ENCODE results near the gene UBE3C. TPM values are rescaled to one million over a fixed set of nuclear protein-coding genes. Genes with fewer than 3 reads are reported as not detected.

UBE3C gene
- total and polyA plus RNA-seq, 4 donors, result 12.7 to 91.8 (median 46.1) TPM

DNA sequence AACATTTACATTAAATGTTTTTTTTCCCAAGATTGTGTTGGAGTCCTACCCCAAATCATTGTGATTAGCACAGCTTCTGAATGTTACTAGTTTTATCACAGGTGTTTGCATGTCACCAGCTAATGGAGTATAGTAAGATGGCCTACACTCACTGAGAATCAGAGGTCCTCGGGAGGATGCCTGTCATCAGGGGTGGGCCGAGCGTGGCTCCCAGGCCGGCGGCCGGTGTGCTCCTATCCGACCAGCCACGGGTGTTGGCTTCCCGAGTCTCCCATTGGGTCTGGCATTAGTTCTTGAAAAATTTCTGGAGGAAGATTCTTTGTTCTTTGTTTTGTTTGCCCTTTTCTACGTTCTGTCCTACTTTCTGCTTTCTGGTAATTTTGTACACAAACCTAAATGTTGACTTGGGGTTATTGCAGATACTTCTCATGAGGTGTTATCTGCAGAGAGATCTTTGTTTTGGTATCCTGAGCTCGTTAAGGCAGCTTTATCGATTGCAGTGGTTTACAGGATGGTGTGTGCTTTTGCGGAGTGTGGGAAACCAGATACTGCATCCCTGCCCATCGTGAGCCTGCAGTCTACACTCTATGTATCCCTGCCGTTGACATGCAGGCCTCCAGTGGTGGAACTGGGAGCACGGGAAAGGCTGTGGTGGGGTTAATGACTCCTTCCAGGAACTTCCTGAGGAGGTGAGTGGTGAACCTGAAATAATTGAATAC, 130.8 kb downstream of the UBE3C start:
- TF ChIP-seq, protein P1, sequence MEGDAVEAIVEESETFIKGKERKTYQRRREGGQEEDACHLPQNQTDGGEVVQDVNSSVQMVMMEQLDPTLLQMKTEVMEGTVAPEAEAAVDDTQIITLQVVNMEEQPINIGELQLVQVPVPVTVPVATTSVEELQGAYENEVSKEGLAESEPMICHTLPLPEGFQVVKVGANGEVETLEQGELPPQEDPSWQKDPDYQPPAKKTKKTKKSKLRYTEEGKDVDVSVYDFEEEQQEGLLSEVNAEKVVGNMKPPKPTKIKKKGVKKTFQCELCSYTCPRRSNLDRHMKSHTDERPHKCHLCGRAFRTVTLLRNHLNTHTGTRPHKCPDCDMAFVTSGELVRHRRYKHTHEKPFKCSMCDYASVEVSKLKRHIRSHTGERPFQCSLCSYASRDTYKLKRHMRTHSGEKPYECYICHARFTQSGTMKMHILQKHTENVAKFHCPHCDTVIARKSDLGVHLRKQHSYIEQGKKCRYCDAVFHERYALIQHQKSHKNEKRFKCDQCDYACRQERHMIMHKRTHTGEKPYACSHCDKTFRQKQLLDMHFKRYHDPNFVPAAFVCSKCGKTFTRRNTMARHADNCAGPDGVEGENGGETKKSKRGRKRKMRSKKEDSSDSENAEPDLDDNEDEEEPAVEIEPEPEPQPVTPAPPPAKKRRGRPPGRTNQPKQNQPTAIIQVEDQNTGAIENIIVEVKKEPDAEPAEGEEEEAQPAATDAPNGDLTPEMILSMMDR (IDR thresholded peaks at IDR 0.05; ENCODE audit: control extremely low read depth, extremely low read depth), result no peak

DNA sequence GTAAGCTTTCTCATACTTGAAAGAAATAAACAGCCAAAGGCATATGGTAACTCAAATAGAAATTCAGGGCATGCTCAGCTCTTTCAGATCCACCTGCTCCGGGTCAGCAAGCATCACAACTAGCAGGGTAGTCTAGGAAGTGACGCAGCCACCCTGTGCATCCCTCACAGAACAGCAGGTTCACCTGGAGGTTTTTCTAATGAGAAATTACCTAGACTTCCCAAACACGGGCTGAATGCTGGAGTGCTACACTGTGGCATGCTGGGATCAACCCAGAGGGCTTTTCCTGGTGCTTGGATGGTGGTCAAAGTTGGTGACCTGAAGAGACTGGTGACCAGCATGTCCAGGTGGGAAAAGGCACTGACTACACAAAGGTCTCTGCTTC, 131.3 kb downstream of the UBE3C start:
- DNase-seq (no peak), ATAC-seq (ENCODE audit: insufficient read depth, low FRiP score) (no peak)
- Histone ChIP-seq H3K27me3 (ENCODE audit: control insufficient read depth in 3 of 3, insufficient read depth in 3 of 3, low read length in 2 of 3) (no peaks in the 10 kb centered on the region), H3K4me3 (no peak overlapping the region), H3K27ac (ENCODE audit: low read depth in 1 of 2, low read length in 1 of 2) (no peak overlapping the region), H3K4me1 (ENCODE audit: control insufficient read depth in 5 of 5, insufficient read depth in 5 of 5, low read length in 5 of 5) (no peaks in the 10 kb centered on the region), H3K9ac (ENCODE audit: insufficient read depth in 1 of 2, low read length in 2 of 2) (no peak overlapping the region), H3K36me3 (ENCODE audit: control insufficient read depth in 4 of 4, insufficient read depth in 4 of 4, low read length in 4 of 4) (peaks cover 6 to 30% (median 23%) of the 10 kb centered on the region in 4 donors), H3K9me3 (ENCODE audit: control insufficient read depth in 4 of 4, insufficient read depth in 3 of 4, low read length in 3 of 4) (no peaks in the 10 kb centered on the region)
- TF ChIP-seq, protein P1 (IDR thresholded peaks at IDR 0.05; ENCODE audit: control extremely low read depth, extremely low read depth), result no peak
- 88 to 95% methylated on average over 3 of the region's 3 CpGs for WGBS, 2 donors

More for the DNA sequence above, 130.8 kb downstream of the UBE3C start:
- Histone ChIP-seq H3K9me3 (ENCODE audit: control insufficient read depth in 4 of 4, insufficient read depth in 3 of 4, low read length in 3 of 4) (no peaks in the 10 kb centered on the region), H3K4me1 (ENCODE audit: control insufficient read depth in 5 of 5, insufficient read depth in 5 of 5, low read length in 5 of 5) (no peaks in the 10 kb centered on the region), H3K9ac (ENCODE audit: insufficient read depth in 1 of 2, low read length in 2 of 2) (no peak overlapping the region), H3K36me3 (ENCODE audit: control insufficient read depth in 4 of 4, insufficient read depth in 4 of 4, low read length in 4 of 4) (peaks cover 6 to 31% (median 23%) of the 10 kb centered on the region in 4 donors), H3K27ac (ENCODE audit: low read depth in 1 of 2, low read length in 1 of 2) (no peak overlapping the region), H3K27me3 (ENCODE audit: control insufficient read depth in 3 of 3, insufficient read depth in 3 of 3, low read length in 2 of 3) (no peaks in the 10 kb centered on the region), H3K4me3 (no peak overlapping the region)
- 87 to 90% methylated on average over 16 of the region's 16 CpGs for WGBS, 2 donors
- ATAC-seq (ENCODE audit: insufficient read depth, low FRiP score), result no peak
- no peak for DNase-seq

DNA sequence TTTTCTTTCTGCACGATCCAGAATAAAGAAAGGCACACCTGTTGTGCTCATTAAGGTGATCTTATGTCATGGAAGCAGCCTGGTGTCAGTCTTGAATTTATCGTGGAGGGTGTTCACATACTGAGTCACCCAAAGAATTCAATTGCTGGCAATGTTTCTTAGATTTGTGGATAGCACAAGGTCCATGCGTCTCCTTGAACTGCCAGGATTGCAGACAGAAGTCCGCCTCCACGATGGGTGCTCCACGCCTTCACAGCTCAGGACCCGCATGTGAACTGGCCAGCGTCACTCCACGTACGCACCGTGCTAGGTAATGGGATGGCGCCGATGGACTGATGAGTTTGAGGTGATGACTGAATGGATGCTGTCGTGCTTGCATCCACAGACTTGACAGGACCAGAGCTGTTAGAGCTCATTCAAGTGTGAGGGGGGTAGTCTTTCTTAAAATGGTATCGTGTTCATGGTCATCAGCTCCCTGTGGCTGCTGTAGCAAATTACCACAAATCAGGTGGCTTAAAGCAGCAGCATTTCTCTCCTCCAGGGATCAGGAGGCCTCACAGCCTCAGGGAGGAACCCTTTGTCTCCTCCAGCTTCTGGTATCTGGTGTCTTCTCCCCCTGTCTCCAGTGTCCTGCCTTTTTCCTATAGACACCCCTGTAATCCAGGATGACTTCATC, 132.7 kb downstream of the UBE3C start:
- TF ChIP-seq, protein P1 (IDR thresholded peaks at IDR 0.05; ENCODE audit: control extremely low read depth, extremely low read depth), result no peak
- no peak for DNase-seq
- Histone ChIP-seq H3K9me3 (ENCODE audit: control insufficient read depth in 4 of 4, insufficient read depth in 3 of 4, low read length in 3 of 4) (no peaks in the 10 kb centered on the region), H3K36me3 (ENCODE audit: control insufficient read depth in 4 of 4, insufficient read depth in 4 of 4, low read length in 4 of 4) (peaks cover 6 to 24% (median 17%) of the 10 kb centered on the region in 4 donors), H3K4me3 (no peak overlapping the region), H3K9ac (ENCODE audit: insufficient read depth in 1 of 2, low read length in 2 of 2) (peak overlapping the region in 1 of 2 donors; percentile 25), H3K27ac (ENCODE audit: low read depth in 1 of 2, low read length in 1 of 2) (peak overlapping the region in 1 of 2 donors; percentile 38), H3K27me3 (ENCODE audit: control insufficient read depth in 3 of 3, insufficient read depth in 3 of 3, low read length in 2 of 3) (no peaks in the 10 kb centered on the region), H3K4me1 (ENCODE audit: control insufficient read depth in 5 of 5, insufficient read depth in 5 of 5, low read length in 5 of 5) (no peaks in the 10 kb centered on the region)
- WGBS, 2 donors, result 94 to 95% methylated on average over 15 of the region's 15 CpGs
- no peak for ATAC-seq (ENCODE audit: insufficient read depth, low FRiP score)

All from lung (tissue), 12 donors.